Activated CD4-positive, alpha-beta T cell treated with anti-CD3 and anti-CD28 coated beads, Interleukin-2, Interleukin-4, amounts not matched to agents 100 ng/mL and 50 ng/mL, durations not matched to agents 16 hours and 8 hours (primary cell): ENCODE results near the gene ABR.
A peak's percentile ranks its signal among the peaks of the same experiment; 100 is the strongest.
"Not testable (repeated sequence)": the region's sequence is repeated elsewhere in the genome, so short reads cannot be mapped to it uniquely, and the experiment has no call there.

Source experiments
- DNase-seq: peaks from one replicate; pipeline ENCODE4 v3.0.0-alpha.2; 2020; ENCODE audit warnings: low spot score

The ABR gene

DNA sequence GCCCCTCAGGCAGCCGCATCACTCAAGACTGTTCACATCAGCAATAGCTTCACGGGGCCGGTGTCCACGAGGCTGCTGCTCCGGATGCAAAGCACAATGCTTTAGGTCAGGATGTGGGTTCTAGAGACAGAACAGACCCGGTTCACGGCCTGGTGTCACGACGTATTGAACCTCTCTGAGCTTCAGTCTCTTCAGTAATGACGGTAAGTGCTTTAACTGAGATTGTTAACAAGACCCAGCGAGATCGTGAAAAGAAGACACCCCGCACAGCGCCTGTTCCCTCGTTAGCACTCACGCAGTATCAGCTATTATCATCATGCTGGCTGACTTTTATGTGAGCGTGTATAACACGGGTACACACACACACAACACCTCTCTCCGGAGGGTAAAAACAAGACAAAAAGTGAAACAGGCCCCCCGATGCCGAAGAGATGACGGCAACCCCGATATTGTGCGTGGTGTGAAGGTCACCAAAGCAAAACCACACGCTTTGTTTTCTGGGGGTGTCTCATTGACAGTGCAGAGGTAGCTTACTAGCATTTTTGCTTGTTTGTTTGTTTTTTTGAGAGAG lies 21.4 kb upstream of the ABR start:
- peak; percentile 35 for DNase-seq

GRCh38 chr17:1199271-1199743 lies 19.5 kb upstream of the ABR start:
- DNase-seq = not testable (repeated sequence)

- DNase-seq = peak; percentile 66
Measured at GRCh38 chr17:1197781-1198490, 18.2 kb upstream of the ABR start.

- DNase-seq = no peak
Measured at GRCh38 chr17:1197379-1197778, 17.6 kb upstream of the ABR start.

DNA sequence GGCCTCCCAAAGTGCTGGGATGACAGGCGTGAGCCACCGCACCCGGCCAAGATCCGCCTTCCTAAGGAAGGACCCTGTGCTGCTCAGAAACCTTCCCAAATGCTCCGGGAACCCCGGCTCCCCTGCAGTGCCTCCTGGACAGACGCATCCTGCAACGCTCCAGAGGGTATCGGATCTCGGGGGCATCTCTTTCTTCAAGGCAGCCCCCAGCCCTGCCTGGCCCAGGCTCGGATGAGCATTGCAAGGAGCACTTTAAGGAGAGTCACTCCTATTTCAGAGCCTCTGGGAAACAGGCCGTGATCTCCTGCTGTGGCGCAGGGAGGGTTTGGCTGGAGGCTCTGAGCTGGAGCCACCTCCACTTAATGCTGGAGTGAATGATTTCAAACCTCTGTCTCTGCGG lies 17.2 kb upstream of the ABR start:
- no peak for DNase-seq

DNA sequence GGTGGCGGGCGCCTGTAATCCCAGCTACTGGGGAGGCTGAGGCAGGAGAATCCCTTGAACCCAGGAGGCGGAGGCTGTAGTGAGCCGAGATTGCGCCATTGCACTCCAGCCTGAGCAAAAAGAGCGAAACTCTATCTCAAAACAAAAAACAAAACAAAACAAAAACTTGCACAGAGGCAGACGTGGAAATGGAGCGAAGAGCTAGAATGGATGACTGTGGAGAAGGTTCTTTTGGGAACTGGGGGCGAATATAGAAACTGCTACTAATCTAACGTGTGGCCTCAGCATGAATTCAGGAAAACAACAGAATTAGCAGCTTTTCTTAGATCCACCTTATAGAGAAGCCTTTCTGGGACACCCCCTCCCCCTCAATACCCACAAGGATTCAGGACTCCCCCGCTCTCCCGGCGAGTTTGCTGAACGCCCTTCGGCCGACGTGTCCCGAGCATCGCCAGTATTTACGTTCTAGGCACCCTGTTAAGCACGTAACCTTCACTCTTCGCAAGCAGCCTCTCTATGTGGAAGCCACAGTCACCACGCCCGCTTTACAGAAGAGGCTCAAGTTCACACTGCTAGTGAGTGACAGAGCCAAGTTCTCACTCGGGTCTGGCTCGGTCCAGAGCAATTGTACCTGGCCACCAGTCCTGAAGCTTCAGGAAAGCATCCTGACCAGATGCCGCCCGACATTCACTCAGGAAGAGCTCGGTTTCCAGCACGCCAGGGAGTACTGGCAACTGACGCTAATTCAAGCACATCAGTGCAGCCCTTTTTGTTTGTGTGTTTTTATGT lies 13.3 kb upstream of the ABR start:
- no peak for DNase-seq

- no peak for DNase-seq
Measured at GRCh38 chr17:1190751-1191331, 11.1 kb upstream of the ABR start.

GRCh38 chr17:1188812-1189504 lies 9.2 kb upstream of the ABR start:
- DNase-seq = no peak

GRCh38 chr17:1186923-1187771 lies 7.4 kb upstream of the ABR start:
- DNase-seq = peak; percentile 72

DNA sequence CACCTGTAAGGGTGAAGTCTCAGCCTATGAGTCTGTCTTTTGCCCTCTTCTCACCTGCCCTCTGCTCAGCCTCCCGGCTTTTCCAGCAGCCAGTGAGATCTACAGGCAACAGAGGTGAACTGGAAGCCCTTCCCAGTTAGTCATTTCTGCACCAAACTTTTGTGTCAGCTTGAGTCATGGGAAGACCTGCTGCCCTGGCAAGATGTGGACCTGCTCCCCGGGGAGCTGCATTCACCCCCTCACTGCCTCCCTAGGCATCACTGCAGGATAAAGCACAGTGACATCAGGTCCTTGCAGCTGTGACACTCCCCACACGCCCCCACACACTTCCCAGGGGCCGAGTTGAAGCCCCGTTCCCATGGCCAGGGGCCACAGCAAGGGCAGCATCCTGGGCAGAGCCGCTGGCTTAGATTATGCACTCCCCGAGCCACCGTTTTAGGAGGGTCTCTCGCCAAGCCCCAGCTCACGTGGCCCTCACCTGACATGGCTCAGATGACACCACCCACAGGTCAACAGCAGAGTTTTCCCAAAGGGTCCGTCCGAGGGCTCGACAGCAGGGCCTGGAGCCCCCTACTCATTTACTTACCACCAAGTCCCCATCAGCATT lies 6.5 kb upstream of the ABR start:
- no peak for DNase-seq

GRCh38 chr17:1183171-1183873 lies 3.5 kb upstream of the ABR start:
- no peak for DNase-seq

GRCh38 chr17:1182811-1183170 lies 3.0 kb upstream of the ABR start:
- no peak for DNase-seq

DNA sequence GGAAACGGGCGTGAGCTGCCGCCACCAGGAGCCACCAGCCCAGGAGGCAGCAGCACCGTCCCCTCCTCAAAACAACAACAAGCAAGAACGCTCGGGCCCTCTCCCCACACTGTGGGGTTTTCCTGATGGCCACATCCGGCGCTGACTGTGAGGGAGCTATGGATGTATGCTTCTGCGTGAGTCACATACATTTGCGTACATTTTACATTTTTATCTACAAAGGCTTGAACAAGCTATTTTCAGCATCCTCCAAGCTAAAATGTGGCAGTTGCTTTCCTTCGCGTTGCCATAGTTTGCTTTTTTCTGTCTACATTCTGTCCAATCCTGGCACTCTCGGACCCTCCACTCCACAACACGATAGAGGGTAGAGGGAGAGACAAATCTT lies 2.0 kb upstream of the ABR start:
- DNase-seq = no peak

GRCh38 chr17:1180958-1181752 lies 1.4 kb upstream of the ABR start:
- no peak for DNase-seq

DNA sequence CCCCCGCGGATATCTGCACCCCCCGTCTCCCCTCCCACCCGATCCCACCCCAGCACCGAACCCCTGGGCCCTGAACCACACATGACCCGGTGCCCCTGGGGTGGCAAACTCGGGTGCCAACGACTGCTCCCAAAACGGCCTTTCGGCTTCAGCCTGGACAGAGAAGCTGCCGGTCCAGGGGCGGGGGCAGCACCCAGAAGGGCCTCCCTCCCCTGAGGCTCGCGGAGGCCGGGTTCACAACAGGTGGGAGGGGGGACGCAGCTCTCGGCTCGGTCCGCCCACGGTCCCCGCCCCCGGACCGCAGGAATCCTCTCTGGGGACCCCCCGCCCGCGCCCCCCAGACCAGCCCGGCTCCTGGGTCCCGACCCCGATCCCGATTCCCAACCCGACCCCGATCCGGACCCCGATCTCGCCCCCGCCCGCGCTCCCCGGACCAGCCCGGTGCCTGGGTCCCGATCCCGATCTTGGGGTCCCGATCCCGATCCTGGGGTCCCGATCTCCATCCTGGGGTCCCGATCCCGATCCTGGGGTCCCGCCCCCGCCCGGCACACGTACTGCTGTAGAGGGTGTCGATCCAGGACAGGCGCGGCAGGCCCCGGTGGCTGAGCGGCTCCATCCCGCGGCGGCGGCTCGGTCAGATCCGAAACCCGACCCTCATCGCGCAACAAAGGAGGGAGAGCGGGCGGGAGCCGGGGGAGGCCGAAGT lies 516 bp downstream of the ABR start:
- no peak for DNase-seq

- no peak for DNase-seq
Measured at GRCh38 chr17:1177016-1177700, 2.6 kb downstream of the ABR start.

DNA sequence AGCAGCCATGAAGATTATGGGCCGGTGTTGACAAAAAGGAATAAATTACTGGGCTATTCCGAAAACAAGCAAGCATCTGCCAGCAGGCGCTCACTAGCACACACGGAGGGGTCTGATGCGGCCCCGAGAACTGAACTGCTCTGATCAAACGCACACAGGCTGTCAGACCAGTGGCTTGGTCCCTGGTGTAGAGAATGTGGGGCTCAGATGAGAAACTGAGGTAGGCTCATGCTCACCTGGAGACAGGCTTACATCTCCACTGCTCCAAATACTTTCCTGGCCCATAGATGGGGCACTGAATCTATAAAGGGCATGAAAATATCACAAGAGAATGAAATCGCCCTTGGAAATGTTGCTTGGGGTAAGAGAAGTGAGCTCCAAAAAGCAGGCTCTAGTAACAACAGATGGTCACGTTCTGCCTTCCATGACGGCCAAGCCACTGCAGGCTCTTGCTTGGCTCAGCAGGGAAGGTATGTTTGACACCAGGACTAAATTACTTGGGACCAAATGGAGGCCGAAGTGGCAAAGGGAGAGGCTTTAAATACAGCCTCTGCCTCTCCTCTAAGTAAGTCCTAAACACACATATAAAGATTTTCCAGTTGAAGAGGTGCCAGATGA lies 5.4 kb downstream of the ABR start:
- no peak for DNase-seq
